Esophagus muscularis mucosa (tissue), 4 donors: ENCODE results near the gene PFN1.

Experiments used
- CTCF ChIP-seq, 3 experiments: fragments of 200-600 bp in 2 of 3; fragments of 450-650 bp in 1 of 3; sonication (generic) in 2 of 3; IDR thresholded peaks; one replicate each; pipeline ENCODE4 v1.5.1; 2017 to 2019; ENCODE audit warnings: antibody characterized with exemption in 3 of 3, mild to moderate bottlenecking in 2 of 3, moderate library complexity in 1 of 3
- EP300 ChIP-seq: sonication (generic); formaldehyde crosslinking; IDR thresholded peaks from one replicate; pipeline ENCODE4 v1.6.1; 2017; ENCODE audit warnings: antibody characterized with exemption
- POLR2A ChIP-seq: fragments of 450-650 bp; IDR thresholded peaks from one replicate; pipeline ENCODE4 v1.6.1; 2017; ENCODE audit warnings: antibody characterized with exemption, moderate library complexity, mild to moderate bottlenecking, low read depth
- POLR2AphosphoS5 ChIP-seq, 2 donors: sonication (generic); formaldehyde crosslinking; IDR thresholded peaks; one replicate each; pipeline ENCODE4 v1.6.1; 2017; ENCODE audit warnings: antibody characterized with exemption in 2 of 2

- no peak for TF ChIP-seq CTCF (IDR thresholded peaks at IDR 0.05)
- no peak for TF ChIP-seq POLR2A
- no peak for TF ChIP-seq POLR2AphosphoS5 (IDR thresholded peaks at IDR 0.05)
- TF ChIP-seq EP300, result no peak
Observed at GRCh38 chr17:4972752-4973151, 24.4 kb upstream of the PFN1 start.
